ENCODE measurements around the gene OTX1.

OTX1 gene

GRCh38 chr2:63050334-63051041, at the start of gene OTX1:
Gene OTX1 (plus strand): TSS chr2:63050830. CDS start chr2:63052991, 2,161 bp downstream.
- FAIRE-seq (no peak), DNase-seq (ENCODE audit: insufficient read length, low spot score) (peak; percentile 91)
- no peak for TF ChIP-seq CTCF (IDR thresholded peaks at IDR 0.05; ENCODE audit: insufficient read depth, missing control alignments)

- no peak for TF ChIP-seq CTCF (IDR thresholded peaks at IDR 0.05; ENCODE audit: insufficient read depth, missing control alignments)
- no peak for FAIRE-seq
- no peak for DNase-seq (ENCODE audit: insufficient read length, low spot score)
Measured at GRCh38 chr2:63001576-63001975, 49.1 kb upstream of the OTX1 start.

GRCh38 chr2:63003351-63003750, 47.3 kb upstream of the OTX1 start:
- FAIRE-seq (no peak), DNase-seq (ENCODE audit: insufficient read length, low spot score) (no peak)
- TF ChIP-seq CTCF (IDR thresholded peaks at IDR 0.05; ENCODE audit: insufficient read depth, missing control alignments) = no peak

GRCh38 chr2:63007813-63008458, 42.7 kb upstream of the OTX1 start:
- FAIRE-seq = no peak
- no peak for TF ChIP-seq CTCF (IDR thresholded peaks at IDR 0.05; ENCODE audit: insufficient read depth, missing control alignments)
- DNase-seq (ENCODE audit: insufficient read length, low spot score) = no peak

- DNase-seq (ENCODE audit: insufficient read length, low spot score) (no peak), FAIRE-seq (no peak)
- no peak for TF ChIP-seq CTCF (IDR thresholded peaks at IDR 0.05; ENCODE audit: insufficient read depth, missing control alignments)
Measured at GRCh38 chr2:63008838-63009237, 41.8 kb upstream of the OTX1 start.

GRCh38 chr2:63009490-63009889, 41.1 kb upstream of the OTX1 start:
- TF ChIP-seq CTCF (IDR thresholded peaks at IDR 0.05; ENCODE audit: insufficient read depth, missing control alignments) = no peak
- DNase-seq (ENCODE audit: insufficient read length, low spot score) (no peak), FAIRE-seq (no peak)

GRCh38 chr2:63012541-63012940, 38.1 kb upstream of the OTX1 start:
- no peak for FAIRE-seq
- DNase-seq (ENCODE audit: insufficient read length, low spot score) = no peak
- TF ChIP-seq CTCF (IDR thresholded peaks at IDR 0.05; ENCODE audit: insufficient read depth, missing control alignments) = no peak
